ENCODE results near the gene CLK3. TPM values are rescaled to one million over a fixed set of nuclear protein-coding genes. Genes with fewer than 3 reads are reported as not detected.
A peak's percentile ranks its signal among the peaks of the same experiment; 100 is the strongest.

Gene CLK3
- total RNA-seq, 6 experiments from 2014 or later = 27.8 to 44.1 (median 33.2) TPM

DNA sequence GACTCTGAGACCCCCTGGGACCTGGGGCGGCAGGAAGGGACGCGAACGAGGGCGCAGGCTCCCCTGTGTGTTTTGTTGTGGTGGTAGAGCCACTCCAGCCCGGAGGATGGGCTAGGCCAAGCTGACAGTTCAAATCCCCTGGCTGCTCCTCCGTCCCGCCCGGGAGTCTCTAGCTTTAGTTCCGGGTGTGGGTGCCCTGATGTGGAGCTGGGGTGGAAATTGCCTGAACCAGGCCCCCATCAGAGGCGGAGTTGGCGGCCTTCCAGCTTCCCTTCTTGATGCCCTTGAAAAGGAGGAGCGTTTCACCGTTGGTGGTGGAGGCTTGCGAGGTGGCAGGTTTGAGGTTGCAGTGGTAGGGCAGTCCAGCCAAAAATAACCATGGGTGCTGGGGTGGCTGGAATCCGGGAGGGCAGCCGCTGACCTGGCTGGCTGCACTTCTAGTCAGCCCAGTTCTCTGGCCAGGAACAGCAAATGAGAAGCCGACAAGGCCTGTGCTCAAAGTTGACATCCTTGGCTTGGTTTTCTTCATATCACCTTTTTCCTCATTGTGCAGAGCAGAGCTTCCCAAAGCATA, 817 bp downstream of the CLK3 start:
- Histone ChIP-seq H3K36me3 (peaks cover 0 to 26% (median 11%) of the 10 kb centered on the region in 4 donors), H3K27me3 (no peaks in the 10 kb centered on the region), H3K27ac (peak overlapping the region; percentile 91 to 99 (median 92)), H3K4me1 (peaks cover 0 to 31% (median 5%) of the 10 kb centered on the region in 4 donors), H3K4me3 (peak overlapping the region; percentile 94 to 99 (median 98)), H3K9me3 (no peaks in the 10 kb centered on the region)
- intact Hi-C loops (cut with DNase I) = loop anchor here (10.0 kb wide), 2 partner anchors 72 to 242 kb away; partner anchors contain the start of gene ARID3B (in 1 of the 2)
- peak; percentile 92 for DNase-seq
- TF ChIP-seq, protein P1, sequence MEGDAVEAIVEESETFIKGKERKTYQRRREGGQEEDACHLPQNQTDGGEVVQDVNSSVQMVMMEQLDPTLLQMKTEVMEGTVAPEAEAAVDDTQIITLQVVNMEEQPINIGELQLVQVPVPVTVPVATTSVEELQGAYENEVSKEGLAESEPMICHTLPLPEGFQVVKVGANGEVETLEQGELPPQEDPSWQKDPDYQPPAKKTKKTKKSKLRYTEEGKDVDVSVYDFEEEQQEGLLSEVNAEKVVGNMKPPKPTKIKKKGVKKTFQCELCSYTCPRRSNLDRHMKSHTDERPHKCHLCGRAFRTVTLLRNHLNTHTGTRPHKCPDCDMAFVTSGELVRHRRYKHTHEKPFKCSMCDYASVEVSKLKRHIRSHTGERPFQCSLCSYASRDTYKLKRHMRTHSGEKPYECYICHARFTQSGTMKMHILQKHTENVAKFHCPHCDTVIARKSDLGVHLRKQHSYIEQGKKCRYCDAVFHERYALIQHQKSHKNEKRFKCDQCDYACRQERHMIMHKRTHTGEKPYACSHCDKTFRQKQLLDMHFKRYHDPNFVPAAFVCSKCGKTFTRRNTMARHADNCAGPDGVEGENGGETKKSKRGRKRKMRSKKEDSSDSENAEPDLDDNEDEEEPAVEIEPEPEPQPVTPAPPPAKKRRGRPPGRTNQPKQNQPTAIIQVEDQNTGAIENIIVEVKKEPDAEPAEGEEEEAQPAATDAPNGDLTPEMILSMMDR (IDR thresholded peaks at IDR 0.05) = no peak
- TF ChIP-seq POLR2A (IDR thresholded peaks at IDR 0.05) = peak; percentile 8
- 0% methylated on average over 10 of the region's 18 CpGs for WGBS (ENCODE audit: insufficient coverage, low coverage, low lambda C conversion rate, missing lambda C conversion rate)
- peak; percentile 1 to 33 (median 16) for ATAC-seq

GRCh38 chr15:74616996-74617395, 1.4 kb downstream of the CLK3 start:
- TF ChIP-seq, protein P1 (IDR thresholded peaks at IDR 0.05) = no peak
- TF ChIP-seq POLR2A (IDR thresholded peaks at IDR 0.05) = no peak
- peak overlapping the region in 2 of 3 donors; percentile 91 to 99 for H3K27ac ChIP-seq
- H3K36me3 ChIP-seq = peaks cover 0 to 32% (median 13%) of the 10 kb centered on the region in 4 donors
- H3K4me1 ChIP-seq = peaks cover 0 to 31% (median 5%) of the 10 kb centered on the region in 4 donors
- intact Hi-C loops (cut with DNase I) = loop anchor here (10.0 kb wide), 2 partner anchors 72 to 242 kb away; partner anchors contain the start of gene ARID3B (in 1 of the 2)
- no peaks in the 10 kb centered on the region for H3K9me3 ChIP-seq
- H3K4me3 ChIP-seq = peak overlapping the region; percentile 94 to 99 (median 98)
- no peaks in the 10 kb centered on the region for H3K27me3 ChIP-seq
- DNase-seq = no peak
- no peak for ATAC-seq

DNA sequence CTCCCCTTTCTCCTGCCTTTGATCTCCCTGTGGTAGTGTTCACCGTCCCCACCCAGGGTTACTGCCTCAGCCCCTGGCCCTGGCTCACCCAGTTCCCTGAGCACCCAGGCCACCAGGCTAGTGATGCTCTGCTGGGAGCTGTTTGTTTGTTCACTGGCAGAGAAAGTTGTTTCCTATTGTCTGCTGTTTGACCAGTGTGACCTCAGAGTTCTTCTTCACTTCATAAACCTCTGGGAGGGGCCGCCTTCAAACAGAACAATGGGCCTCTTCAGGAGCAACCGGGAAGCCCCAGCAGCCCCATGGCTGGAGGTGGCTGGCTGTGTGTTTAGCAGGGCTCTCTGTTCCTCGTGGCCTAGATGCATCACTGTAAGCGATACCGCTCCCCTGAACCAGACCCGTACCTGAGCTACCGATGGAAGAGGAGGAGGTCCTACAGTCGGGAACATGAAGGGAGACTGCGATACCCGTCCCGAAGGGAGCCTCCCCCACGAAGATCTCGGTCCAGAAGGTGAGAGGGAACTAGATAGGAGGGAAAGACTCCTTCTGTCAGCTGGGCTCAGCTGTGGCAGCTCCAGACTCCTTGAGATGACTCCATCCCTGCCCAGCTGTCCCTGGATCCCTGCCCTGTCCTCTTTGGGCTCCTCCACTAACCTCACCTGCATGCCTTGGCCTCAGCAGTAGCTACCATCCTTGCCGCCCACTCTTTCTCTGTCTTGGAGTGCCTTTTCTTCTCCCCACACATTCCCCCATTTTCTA, 3.4 kb downstream of the CLK3 start:
- H3K4me1 ChIP-seq = peaks cover 0 to 31% (median 5%) of the 10 kb centered on the region in 4 donors
- TF ChIP-seq, protein P1 (IDR thresholded peaks at IDR 0.05) = no peak
- TF ChIP-seq POLR2A (IDR thresholded peaks at IDR 0.05) = no peak
- intact Hi-C loops (cut with DNase I) = loop anchor here (10.0 kb wide), 2 partner anchors 74 to 244 kb away; partner anchors contain the start of gene ARID3B (in 1 of the 2)
- ATAC-seq (no peak), DNase-seq (peak in 1 of 3 donors; percentile 31)
- peaks cover 7 to 52% (median 29%) of the 10 kb centered on the region in 4 donors for H3K36me3 ChIP-seq
- no peaks in the 10 kb centered on the region for H3K27me3 ChIP-seq
- H3K27ac ChIP-seq = no peak overlapping the region
- WGBS (ENCODE audit: insufficient coverage, low coverage, low lambda C conversion rate, missing lambda C conversion rate) = 67% methylated on average over 2 of the region's 15 CpGs
- no peaks in the 10 kb centered on the region for H3K9me3 ChIP-seq
- no peak overlapping the region for H3K4me3 ChIP-seq

GRCh38 chr15:74619916-74620635, 4.4 kb downstream of the CLK3 start:
- TF ChIP-seq POLR2A (IDR thresholded peaks at IDR 0.05) = no peak
- TF ChIP-seq, protein P1 (IDR thresholded peaks at IDR 0.05) = no peak
- Histone ChIP-seq H3K27me3 (no peaks in the 10 kb centered on the region), H3K4me1 (peaks cover 0 to 31% (median 5%) of the 10 kb centered on the region in 4 donors), H3K4me3 (no peak overlapping the region), H3K36me3 (peaks cover 7 to 62% (median 36%) of the 10 kb centered on the region in 4 donors), H3K9me3 (no peaks in the 10 kb centered on the region), H3K27ac (no peak overlapping the region)
- intact Hi-C loops (cut with DNase I) = loop anchor here (10.0 kb wide), 2 partner anchors 75 to 245 kb away; partner anchors contain the start of gene ARID3B (in 1 of the 2)
- DNase-seq (peak in 1 of 3 donors; percentile 57), ATAC-seq (no peak)
- 67% methylated on average over 3 of the region's 27 CpGs for WGBS (ENCODE audit: insufficient coverage, low coverage, low lambda C conversion rate, missing lambda C conversion rate)
